Measurements from ENCODE around the gene TMEM108. TPM values are rescaled to one million over a fixed set of nuclear protein-coding genes. Genes with fewer than 3 reads are reported as not detected.

TMEM108 gene
- polyA plus RNA-seq, 1 donor (not counting 4 experiments of a cell fraction or from before 2014, with no cell fraction given) = not detected

GRCh38 chr3:133093366-133093765 lies 55.2 kb downstream of the TMEM108 start:
- H3K27ac ChIP-seq (ENCODE audit: control insufficient read depth, insufficient read depth, low read length) = no peak overlapping the region
- no peaks in the 10 kb centered on the region for H3K79me2 ChIP-seq (ENCODE audit: control insufficient read depth, insufficient read depth, low read length)
- H2AFZ ChIP-seq (ENCODE audit: control insufficient read depth, low read length) = no peak overlapping the region
- no peaks in the 10 kb centered on the region for H3K36me3 ChIP-seq (ENCODE audit: control insufficient read depth in 2 of 2, extremely low read depth in 1 of 2, insufficient read depth in 2 of 2, low read length in 2 of 2)
- no peak overlapping the region for H3K4me3 ChIP-seq (ENCODE audit: control insufficient read depth in 2 of 3, extremely low read depth in 1 of 3, insufficient read depth in 2 of 3, low read depth in 1 of 3, low read length in 3 of 3)
- no peaks in the 10 kb centered on the region for H4K20me1 ChIP-seq (ENCODE audit: control insufficient read depth, extremely low read depth, insufficient read depth, low read length)
- dilution Hi-C loops (cut with MboI; ENCODE audit: extremely low pct_ligation_motif_present, low sequenced_read_pairs) = no loop called here
- no peak for DNase-seq (ENCODE audit: low read depth, low spot score)
- H3K4me2 ChIP-seq (ENCODE audit: control insufficient read depth, extremely low read depth, insufficient read depth, low read depth, low read length) = no peak overlapping the region
- H3K9me3 ChIP-seq (ENCODE audit: control insufficient read depth, low read depth, low read length) = no peaks in the 10 kb centered on the region
- no peaks in the 10 kb centered on the region for H3K27me3 ChIP-seq (ENCODE audit: control insufficient read depth, extremely low read depth, insufficient read depth, low read length)
- no peak overlapping the region for H3K9ac ChIP-seq (ENCODE audit: control insufficient read depth, extremely low read depth, insufficient read depth, low read length)
- no peak for FAIRE-seq
- no peaks in the 10 kb centered on the region for H3K9me1 ChIP-seq (ENCODE audit: control insufficient read depth, extremely low read depth, insufficient read depth, low read length)
- no peak for TF ChIP-seq EZH2 (IDR thresholded peaks at IDR 0.05; ENCODE audit: low read length)
- no peak for TF ChIP-seq CTCF (optimal IDR thresholded peaks at IDR 0.05 in 1 of 3, IDR thresholded peaks at IDR 0.05 in 1 of 3, conservative IDR thresholded peaks at IDR 0.05 in 1 of 3; ENCODE audit: extremely low read depth in 1 of 3, insufficient read depth in 2 of 3, low read length in 3 of 3)
- no peaks in the 10 kb centered on the region for H3K4me1 ChIP-seq (ENCODE audit: control insufficient read depth, extremely low read depth, insufficient read depth, low read length)

GRCh38 chr3:133096900-133097613 lies 58.9 kb downstream of the TMEM108 start:
- Histone ChIP-seq H3K9ac (ENCODE audit: control insufficient read depth, extremely low read depth, insufficient read depth, low read length) (no peak overlapping the region), H2AFZ (ENCODE audit: control insufficient read depth, low read length) (no peak overlapping the region), H3K4me1 (ENCODE audit: control insufficient read depth, extremely low read depth, insufficient read depth, low read length) (no peaks in the 10 kb centered on the region), H3K9me3 (ENCODE audit: control insufficient read depth, low read depth, low read length) (no peaks in the 10 kb centered on the region), H3K4me2 (ENCODE audit: control insufficient read depth, extremely low read depth, insufficient read depth, low read depth, low read length) (no peak overlapping the region), H3K27ac (ENCODE audit: control insufficient read depth, insufficient read depth, low read length) (no peak overlapping the region), H4K20me1 (ENCODE audit: control insufficient read depth, extremely low read depth, insufficient read depth, low read length) (no peaks in the 10 kb centered on the region), H3K79me2 (ENCODE audit: control insufficient read depth, insufficient read depth, low read length) (no peaks in the 10 kb centered on the region), H3K4me3 (ENCODE audit: control insufficient read depth in 2 of 3, extremely low read depth in 1 of 3, insufficient read depth in 2 of 3, low read depth in 1 of 3, low read length in 3 of 3) (no peak overlapping the region), H3K9me1 (ENCODE audit: control insufficient read depth, extremely low read depth, insufficient read depth, low read length) (no peaks in the 10 kb centered on the region), H3K36me3 (ENCODE audit: control insufficient read depth in 2 of 2, extremely low read depth in 1 of 2, insufficient read depth in 2 of 2, low read length in 2 of 2) (no peaks in the 10 kb centered on the region), H3K27me3 (ENCODE audit: control insufficient read depth, extremely low read depth, insufficient read depth, low read length) (no peaks in the 10 kb centered on the region)
- dilution Hi-C loops (cut with MboI; ENCODE audit: extremely low pct_ligation_motif_present, low sequenced_read_pairs) = no loop called here
- no peak for TF ChIP-seq CTCF (optimal IDR thresholded peaks at IDR 0.05 in 1 of 3, IDR thresholded peaks at IDR 0.05 in 1 of 3, conservative IDR thresholded peaks at IDR 0.05 in 1 of 3; ENCODE audit: extremely low read depth in 1 of 3, insufficient read depth in 2 of 3, low read length in 3 of 3)
- no peak for TF ChIP-seq EZH2 (IDR thresholded peaks at IDR 0.05; ENCODE audit: low read length)
- no peak for FAIRE-seq
- no peak for DNase-seq (ENCODE audit: low read depth, low spot score)

All from keratinocyte (primary cell).